Upper lobe of left lung (tissue), 4 donors: ENCODE results near the gene NCOR1.

Experiments
- POLR2A ChIP-seq, 4 donors: fragments of 450-650 bp; IDR thresholded peaks; one replicate each; pipeline ENCODE4 v1.5.1; 2016 to 2017; ENCODE audit warnings: antibody characterized with exemption in 4 of 4, mild to moderate bottlenecking in 2 of 4
- POLR2AphosphoS5 ChIP-seq, 2 donors: sonication (generic); formaldehyde crosslinking; IDR thresholded peaks; one replicate each; pipeline ENCODE4 v1.5.1; 2017; ENCODE audit warnings: antibody characterized with exemption in 2 of 2
- TF ChIP-seq, protein P1 (sequence below), 6 experiments: fragments of 450-650 bp in 4 of 6; fragments of 200-600 bp in 2 of 6; sonication (generic) in 2 of 6; IDR thresholded peaks; one replicate each; pipeline ENCODE4 v1.5.1; 2016 to 2019; ENCODE audit warnings: antibody characterized with exemption in 6 of 6

GRCh38 chr17:16251556-16251955, 36.2 kb upstream of the NCOR1 start:
- TF ChIP-seq, protein P1, sequence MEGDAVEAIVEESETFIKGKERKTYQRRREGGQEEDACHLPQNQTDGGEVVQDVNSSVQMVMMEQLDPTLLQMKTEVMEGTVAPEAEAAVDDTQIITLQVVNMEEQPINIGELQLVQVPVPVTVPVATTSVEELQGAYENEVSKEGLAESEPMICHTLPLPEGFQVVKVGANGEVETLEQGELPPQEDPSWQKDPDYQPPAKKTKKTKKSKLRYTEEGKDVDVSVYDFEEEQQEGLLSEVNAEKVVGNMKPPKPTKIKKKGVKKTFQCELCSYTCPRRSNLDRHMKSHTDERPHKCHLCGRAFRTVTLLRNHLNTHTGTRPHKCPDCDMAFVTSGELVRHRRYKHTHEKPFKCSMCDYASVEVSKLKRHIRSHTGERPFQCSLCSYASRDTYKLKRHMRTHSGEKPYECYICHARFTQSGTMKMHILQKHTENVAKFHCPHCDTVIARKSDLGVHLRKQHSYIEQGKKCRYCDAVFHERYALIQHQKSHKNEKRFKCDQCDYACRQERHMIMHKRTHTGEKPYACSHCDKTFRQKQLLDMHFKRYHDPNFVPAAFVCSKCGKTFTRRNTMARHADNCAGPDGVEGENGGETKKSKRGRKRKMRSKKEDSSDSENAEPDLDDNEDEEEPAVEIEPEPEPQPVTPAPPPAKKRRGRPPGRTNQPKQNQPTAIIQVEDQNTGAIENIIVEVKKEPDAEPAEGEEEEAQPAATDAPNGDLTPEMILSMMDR (IDR thresholded peaks at IDR 0.05) = no peak
- TF ChIP-seq POLR2A (IDR thresholded peaks at IDR 0.05) = no peak
- no peak for TF ChIP-seq POLR2AphosphoS5 (IDR thresholded peaks at IDR 0.05)
